ENCODE results near the gene DYNC2I2. TPM values are rescaled to one million over a fixed set of nuclear protein-coding genes. Genes with fewer than 3 reads are reported as not detected.

Gene DYNC2I2
- total RNA-seq, 4 donors from 2014 or later, result 43.5 to 52.4 (median 45.8) TPM

- WGBS, result 84% methylated on average over 4 of the region's 4 CpGs
- H3K36me3 ChIP-seq, result peaks cover 93% of the 10 kb centered on the region
These were observed 56.5 kb downstream of the DYNC2I2 start for GRCh38 chr9:128600099-128600498.

GRCh38 chr9:128595471-128595870 lies 61.2 kb downstream of the DYNC2I2 start:
- DNase-seq (ENCODE audit: low spot score in 2 of 2), result no peak
- no peaks in the 10 kb centered on the region for H3K4me1 ChIP-seq
- TF ChIP-seq EP300 (IDR thresholded peaks at IDR 0.05) (no peak), CTCF (IDR thresholded peaks at IDR 0.05) (no peak), POLR2AphosphoS5 (IDR thresholded peaks at IDR 0.05) (no peak), POLR2A (IDR thresholded peaks at IDR 0.05) (no peak)
- H3K36me3 ChIP-seq, result peaks cover 98% of the 10 kb centered on the region
- no peak overlapping the region for H3K4me3 ChIP-seq
- H3K9me3 ChIP-seq, result no peaks in the 10 kb centered on the region
- no peak overlapping the region for H3K27ac ChIP-seq
- 86% methylated on average over 4 of the region's 4 CpGs for WGBS
- no peaks in the 10 kb centered on the region for H3K27me3 ChIP-seq

More at GRCh38 chr9:128600099-128600498, 56.5 kb downstream of the DYNC2I2 start:
- Histone ChIP-seq H3K4me3 (no peak overlapping the region), H3K9me3 (no peaks in the 10 kb centered on the region), H3K4me1 (no peaks in the 10 kb centered on the region), H3K27me3 (no peaks in the 10 kb centered on the region), H3K27ac (no peak overlapping the region)
- DNase-seq (ENCODE audit: low spot score in 2 of 2), result no peak
- no peak for TF ChIP-seq CTCF (IDR thresholded peaks at IDR 0.05)
- no peak for TF ChIP-seq POLR2A (IDR thresholded peaks at IDR 0.05)

- H3K27me3 ChIP-seq, result no peaks in the 10 kb centered on the region
- H3K36me3 ChIP-seq, result peaks cover 98% of the 10 kb centered on the region
- no peak overlapping the region for H3K4me3 ChIP-seq
- H3K9me3 ChIP-seq, result no peaks in the 10 kb centered on the region
- WGBS, result 92% methylated on average over 9 of the region's 9 CpGs
- no peak for TF ChIP-seq POLR2A (IDR thresholded peaks at IDR 0.05)
- no peak for TF ChIP-seq POLR2AphosphoS5 (IDR thresholded peaks at IDR 0.05)
- TF ChIP-seq CTCF (IDR thresholded peaks at IDR 0.05), result no peak
- TF ChIP-seq EP300 (IDR thresholded peaks at IDR 0.05), result no peak
- no peak for DNase-seq (ENCODE audit: low spot score in 2 of 2)
- H3K4me1 ChIP-seq, result no peaks in the 10 kb centered on the region
- H3K27ac ChIP-seq, result no peak overlapping the region
These were observed 62.8 kb downstream of the DYNC2I2 start for GRCh38 chr9:128593856-128594255.

- peaks cover 98% of the 10 kb centered on the region for H3K36me3 ChIP-seq
- H3K9me3 ChIP-seq, result no peaks in the 10 kb centered on the region
- DNase-seq (ENCODE audit: low spot score in 2 of 2), result no peak
- no peak for TF ChIP-seq POLR2A (IDR thresholded peaks at IDR 0.05)
- no peak for TF ChIP-seq POLR2AphosphoS5 (IDR thresholded peaks at IDR 0.05)
- TF ChIP-seq CTCF (IDR thresholded peaks at IDR 0.05), result no peak
- TF ChIP-seq EP300 (IDR thresholded peaks at IDR 0.05), result no peak
- H3K27me3 ChIP-seq, result no peaks in the 10 kb centered on the region
- WGBS, result 87% methylated on average over 6 of the region's 6 CpGs
- no peaks in the 10 kb centered on the region for H3K4me1 ChIP-seq
- H3K27ac ChIP-seq, result no peak overlapping the region
- H3K4me3 ChIP-seq, result no peak overlapping the region
These were observed 63.6 kb downstream of the DYNC2I2 start for GRCh38 chr9:128593039-128593438.

GRCh38 chr9:128588581-128589233 lies 67.9 kb downstream of the DYNC2I2 start:
- H3K4me3 ChIP-seq, result no peak overlapping the region
- 92% methylated on average over 11 of the region's 11 CpGs for WGBS
- H3K27me3 ChIP-seq, result no peaks in the 10 kb centered on the region
- peaks cover 100% of the 10 kb centered on the region for H3K36me3 ChIP-seq
- DNase-seq (ENCODE audit: low spot score in 2 of 2), result no peak
- TF ChIP-seq POLR2AphosphoS5 (IDR thresholded peaks at IDR 0.05), result no peak
- no peak for TF ChIP-seq EP300 (IDR thresholded peaks at IDR 0.05)
- no peak for TF ChIP-seq CTCF (IDR thresholded peaks at IDR 0.05)
- no peak for TF ChIP-seq POLR2A (IDR thresholded peaks at IDR 0.05)
- no peaks in the 10 kb centered on the region for H3K9me3 ChIP-seq
- H3K27ac ChIP-seq, result no peak overlapping the region
- H3K4me1 ChIP-seq, result no peaks in the 10 kb centered on the region

Measured in suprapubic skin (tissue), 4 donors.